DND-41 (cell line): ENCODE results near the gene CCNC.
A peak's percentile ranks its signal among the peaks of the same experiment; 100 is the strongest.

Experiments
- ATAC-seq: fragments of 200-7000 bp; cut with Tn5 transposase; 3 replicates; pipeline ENCODE4 v1.9.1; 2021; ENCODE audit warnings: low read depth; ENCODE audit not compliant: insufficient read depth
- DNase-seq: peaks from one replicate; pipeline ENCODE4 v3.0.0-alpha.2; 2020
- H2AFZ ChIP-seq: 2 replicates; pipeline ENCODE4 v1.6.0; 2012; ENCODE audit warnings: low read depth, low read length
- H3K27ac ChIP-seq: 2 replicates; pipeline ENCODE4 v1.5.1; 2012; ENCODE audit warnings: low read length, inconsistent platforms
- H3K27me3 ChIP-seq: fragments of 200-600 bp; sonication (generic); 2 replicates; pipeline ENCODE4 v1.6.0; 2012; ENCODE audit warnings: low read length, mild to moderate bottlenecking, inconsistent platforms; ENCODE audit not compliant: insufficient read depth, poor library complexity
- H3K36me3 ChIP-seq: 2 replicates; pipeline ENCODE4 v1.5.1; 2012; ENCODE audit warnings: low read length, inconsistent platforms; ENCODE audit not compliant: insufficient read depth
- H3K4me1 ChIP-seq: 2 replicates; pipeline ENCODE4 v1.5.1; 2012; ENCODE audit warnings: mild to moderate bottlenecking, low read length; ENCODE audit not compliant: insufficient read depth
- H3K4me2 ChIP-seq: 2 replicates; pipeline ENCODE4 v1.6.0; 2012; ENCODE audit warnings: mild to moderate bottlenecking, moderate library complexity, low read length, inconsistent platforms; ENCODE audit not compliant: insufficient read depth
- H3K4me3 ChIP-seq, 2 experiments: fragments of 200-600 bp in 1 of 2; shearing (Covaris generic) in 1 of 2; 2 replicates each; pipeline ENCODE4 v1.5.1; 2012 to 2016; ENCODE audit warnings: inconsistent platforms in 2 of 2, low read length in 2 of 2, mild to moderate bottlenecking in 2 of 2, low read depth in 1 of 2, moderate library complexity in 1 of 2
- H3K79me2 ChIP-seq: 2 replicates; pipeline ENCODE4 v1.6.0; 2012; ENCODE audit warnings: low read length, inconsistent platforms; ENCODE audit not compliant: insufficient read depth
- H3K9ac ChIP-seq: 2 replicates; pipeline ENCODE4 v1.6.0; 2012; ENCODE audit warnings: low read depth, mild to moderate bottlenecking, inconsistent platforms, low read length, moderate library complexity
- H3K9me3 ChIP-seq: 2 replicates; pipeline ENCODE4 v1.5.1; 2012; ENCODE audit warnings: low read length, moderate library complexity, mild to moderate bottlenecking, inconsistent platforms; ENCODE audit not compliant: insufficient read depth, severe bottlenecking
- H4K20me1 ChIP-seq: 2 replicates; pipeline ENCODE4 v1.6.0; 2012; ENCODE audit warnings: low read length; ENCODE audit not compliant: insufficient read depth
- CTCF ChIP-seq: IDR thresholded peaks from 2 replicates; pipeline ENCODE4 v1.5.1; 2012; ENCODE audit warnings: borderline replicate concordance, low read length, moderate library complexity, mild to moderate bottlenecking; ENCODE audit not compliant: poor library complexity, severe bottlenecking; ENCODE audit errors: extremely low read depth
- EZH2 ChIP-seq: IDR thresholded peaks from 3 replicates; pipeline ENCODE4 v1.6.1; 2012; ENCODE audit warnings: borderline replicate concordance, low read depth, mild to moderate bottlenecking, moderate library complexity, low read length, inconsistent platforms; ENCODE audit not compliant: severe bottlenecking

Gene CCNC

GRCh38 chr6:99589290-99589672 lies 20.8 kb upstream of the CCNC start:
- Histone ChIP-seq H3K9me3 (no peaks in the 10 kb centered on the region), H3K36me3 (no peaks in the 10 kb centered on the region), H3K4me2 (peak overlapping the region; percentile 97), H3K79me2 (no peaks in the 10 kb centered on the region), H3K4me3 (peak overlapping the region; percentile 41 to 74; a peak in 3 of 4 replicates), H3K27me3 (peaks cover 37% of the 10 kb centered on the region), H3K27ac (peak overlapping the region; percentile 52; the same call in 1 of the 2 replicates), H2AFZ (peak overlapping the region; percentile 92), H3K9ac (peak overlapping the region; percentile 59), H4K20me1 (no peaks in the 10 kb centered on the region), H3K4me1 (peaks cover 20% of the 10 kb centered on the region)
- TF ChIP-seq EZH2 (no peak), CTCF (no peak)
- peak; percentile 52 for ATAC-seq
- DNase-seq: no peak

- Histone ChIP-seq H3K27me3 (peaks cover 37% of the 10 kb centered on the region), H2AFZ (peak overlapping the region; percentile 92), H3K9me3 (no peaks in the 10 kb centered on the region), H4K20me1 (no peaks in the 10 kb centered on the region), H3K79me2 (no peaks in the 10 kb centered on the region), H3K4me2 (peak overlapping the region; percentile 97), H3K9ac (peak overlapping the region; percentile 59), H3K36me3 (no peaks in the 10 kb centered on the region), H3K4me3 (peak overlapping the region; percentile 41 to 74; a peak in 3 of 4 replicates), H3K27ac (peak overlapping the region; percentile 52; the same call in 1 of the 2 replicates), H3K4me1 (peaks cover 20% of the 10 kb centered on the region)
- ATAC-seq (peak; percentile 92), DNase-seq (peak; percentile 81)
- TF ChIP-seq CTCF (peak; percentile 84), EZH2 (peak; percentile 81)
Measured at GRCh38 chr6:99588618-99589289, 20.3 kb upstream of the CCNC start.

DNA sequence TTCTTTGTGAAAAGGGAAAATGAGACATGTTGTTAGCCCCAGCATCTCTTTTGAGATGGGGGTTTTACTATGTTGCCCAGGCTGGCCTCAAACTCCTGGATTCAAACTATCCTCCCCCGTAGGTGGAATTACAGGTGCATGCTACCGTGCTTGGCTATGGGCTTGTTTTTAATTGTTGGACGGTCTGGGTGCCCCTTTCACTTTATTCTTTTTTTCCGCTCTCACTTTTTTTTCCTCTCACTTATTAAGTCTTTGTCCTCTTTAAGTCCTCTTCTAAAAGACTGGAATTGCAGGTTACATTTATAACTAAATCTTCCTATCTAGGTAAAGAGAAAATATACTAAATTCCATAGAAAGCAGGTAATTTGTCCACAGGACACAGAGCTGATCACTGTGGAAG lies 19.3 kb upstream of the CCNC start:
- Histone ChIP-seq H3K4me2 (0 out of 2 replicates have a peak overlapping the region, but pooled peaks have one; percentile 97), H4K20me1 (no peaks in the 10 kb centered on the region), H3K27ac (no peak overlapping the region), H3K9me3 (no peaks in the 10 kb centered on the region), H3K4me1 (peaks cover 20% of the 10 kb centered on the region), H2AFZ (no peak overlapping the region), H3K36me3 (no peaks in the 10 kb centered on the region), H3K27me3 (peaks cover 35% of the 10 kb centered on the region), H3K4me3 (no peak overlapping the region), H3K79me2 (no peaks in the 10 kb centered on the region), H3K9ac (no peak overlapping the region)
- TF ChIP-seq CTCF (no peak), EZH2 (no peak)
- no peak for DNase-seq
- ATAC-seq: no peak
